OCI-M2 (cell line): ENCODE data around the gene IFNL3.
A peak's percentile ranks its signal among the peaks of the same experiment; 100 is the strongest.

ENCODE experiments used
- DNase-seq: peaks from one replicate; lab custom pipeline; 2025; ENCODE audit not compliant: unreplicated experiment; lab: John Stamatoyannopoulos, UW

The IFNL3 gene

GRCh38 chr19:39194832-39195542, 49.8 kb downstream of the IFNL3 start:
- peak; percentile 36 for DNase-seq

- DNase-seq = no peak
Measured at GRCh38 chr19:39193803-39194202, 51.0 kb downstream of the IFNL3 start.
